A673 (cell line): ENCODE results near the gene DVL1.

ENCODE experiments used
- CTCF ChIP-seq: fragments of 300-800, 200-600 bp; sonication (generic); conservative IDR thresholded peaks from 2 replicates; pipeline ENCODE4 v1.5.1; 2017; ENCODE audit warnings: low read depth, mild to moderate bottlenecking, antibody characterized with exemption, low read length, moderate library complexity, mixed read lengths
- EZH2 ChIP-seq: fragments of 200-600 bp; sonication (generic); IDR thresholded peaks from 2 replicates; pipeline ENCODE4 v1.6.1; 2017; ENCODE audit warnings: borderline replicate concordance, low read depth, mild to moderate bottlenecking, mixed read lengths, antibody characterized with exemption, low read length; ENCODE audit not compliant: poor library complexity, severe bottlenecking

- TF ChIP-seq CTCF (no peak), EZH2 (no peak)
Measured at GRCh38 chr1:1294250-1294890, 54.8 kb downstream of the DVL1 start.
